Muscle of leg (tissue), 11 donors: Measurements from ENCODE around the gene GRIK3. TPM values are rescaled to one million over a fixed set of nuclear protein-coding genes. Genes with fewer than 3 reads are reported as not detected.
A peak's percentile ranks its signal among the peaks of the same experiment; 100 is the strongest.

Source experiments
- DNase-seq: peaks from one replicate; pipeline ENCODE4 v3.0.0; 2013
- H3K27ac ChIP-seq: one replicate; pipeline ENCODE4 v1.5.1; 2013; ENCODE audit warnings: mild to moderate bottlenecking, low read length, control low read depth
- H3K27me3 ChIP-seq: one replicate; pipeline ENCODE4 v1.6.1; 2013; ENCODE audit warnings: low read length; ENCODE audit not compliant: control insufficient read depth, insufficient read depth
- H3K36me3 ChIP-seq: one replicate; pipeline ENCODE4 v1.6.1; 2013; ENCODE audit warnings: low read length; ENCODE audit not compliant: control insufficient read depth, insufficient read depth
- H3K4me1 ChIP-seq: one replicate; pipeline ENCODE4 v1.6.1; 2013; ENCODE audit warnings: low read length; ENCODE audit not compliant: control insufficient read depth, insufficient read depth
- H3K4me3 ChIP-seq: one replicate; pipeline ENCODE4 v1.5.1; 2013; ENCODE audit warnings: low read length, control low read depth
- H3K9me3 ChIP-seq: replicated peaks from 2 replicates; pipeline ENCODE4 v1.6.1; 2013; ENCODE audit warnings: low read depth, low read length; ENCODE audit not compliant: control insufficient read depth
- WGBS: methylation state at CpG from one replicate; pipeline ENCODE4 v1.1.5; 2013; ENCODE audit warnings: missing lambda C conversion rate; ENCODE audit not compliant: insufficient coverage; 5-methylcytosine and 5-hydroxymethylcytosine counted together
- polyA plus RNA-seq, 8 donors: library from polyadenylated mRNA; unstranded; fragments of 120-200 nt; gene quantifications; one replicate each; pipeline versions ENCODE4 v1.2.1 to v1.2.3, GENCODE V29; 2013; ENCODE audit warnings: inconsistent platforms in 1 of 8, low replicate concordance in 1 of 8; ENCODE audit not compliant: insufficient read length in 8 of 8, insufficient read depth in 1 of 8
- total RNA-seq: library from RNA; stranded (reverse); fragments of 120-200 nt; gene quantifications from one replicate; pipeline ENCODE4 v1.2.4, GENCODE V29; 2013

GRIK3 gene
- total and polyA plus RNA-seq, 9 donors, result 0.44 to 3.3 (median 1.1) TPM

GRCh38 chr1:37018510-37018909 lies 15.8 kb downstream of the GRIK3 start:
- H3K27me3 ChIP-seq, result no peaks in the 10 kb centered on the region
- DNase-seq, result no peak
- H3K4me1 ChIP-seq, result no peaks in the 10 kb centered on the region
- no peak overlapping the region for H3K4me3 ChIP-seq
- H3K36me3 ChIP-seq, result no peaks in the 10 kb centered on the region
- no peak overlapping the region for H3K27ac ChIP-seq
- no peaks in the 10 kb centered on the region for H3K9me3 ChIP-seq

- Histone ChIP-seq H3K27ac (no peak overlapping the region), H3K27me3 (no peaks in the 10 kb centered on the region), H3K4me1 (no peaks in the 10 kb centered on the region), H3K4me3 (no peak overlapping the region), H3K9me3 (no peaks in the 10 kb centered on the region), H3K36me3 (no peaks in the 10 kb centered on the region)
- no peak for DNase-seq
- 89% methylated on average over 1 of the region's 4 CpGs for WGBS
Observed at GRCh38 chr1:37017720-37018119, 16.6 kb downstream of the GRIK3 start.

- Histone ChIP-seq H3K4me3 (no peak overlapping the region), H3K4me1 (no peaks in the 10 kb centered on the region), H3K9me3 (no peaks in the 10 kb centered on the region), H3K27ac (no peak overlapping the region), H3K27me3 (no peaks in the 10 kb centered on the region), H3K36me3 (no peaks in the 10 kb centered on the region)
- DNase-seq, result no peak
Observed at GRCh38 chr1:37016121-37016520, 18.2 kb downstream of the GRIK3 start.

DNA sequence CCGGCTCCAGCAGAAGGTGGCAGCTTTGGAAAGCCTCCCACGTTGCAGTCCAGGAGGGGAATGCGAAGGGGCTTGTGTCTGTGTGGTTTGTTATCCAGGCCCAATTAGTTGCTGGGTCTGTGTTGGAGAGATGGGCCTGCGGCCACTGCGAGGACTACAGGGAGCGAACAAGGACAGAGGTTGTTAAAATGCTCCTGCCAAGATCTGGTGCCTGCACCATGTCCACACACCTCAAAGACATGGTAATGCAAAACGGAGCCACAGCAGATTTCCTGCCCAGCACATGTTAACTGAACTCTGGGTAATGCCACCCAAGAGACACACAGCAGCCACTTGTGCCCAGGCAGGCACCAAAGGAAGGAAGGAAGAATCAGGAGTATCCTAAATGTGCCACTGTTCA lies 18.6 kb downstream of the GRIK3 start:
- WGBS, result 46% methylated on average over 4 of the region's 7 CpGs
- no peak overlapping the region for H3K27ac ChIP-seq
- H3K27me3 ChIP-seq, result no peaks in the 10 kb centered on the region

GRCh38 chr1:37012226-37012625 lies 22.1 kb downstream of the GRIK3 start:
- Histone ChIP-seq H3K4me3 (no peak overlapping the region), H3K27me3 (peaks cover 2% of the 10 kb centered on the region), H3K4me1 (no peaks in the 10 kb centered on the region), H3K36me3 (no peaks in the 10 kb centered on the region), H3K27ac (no peak overlapping the region), H3K9me3 (no peaks in the 10 kb centered on the region)
- WGBS, result 70% methylated on average over 2 of the region's 6 CpGs
- DNase-seq, result no peak

More for the DNA sequence above, 18.6 kb downstream of the GRIK3 start:
- Histone ChIP-seq H3K4me1 (no peaks in the 10 kb centered on the region), H3K36me3 (no peaks in the 10 kb centered on the region), H3K9me3 (no peaks in the 10 kb centered on the region), H3K4me3 (no peak overlapping the region)
- no peak for DNase-seq

DNA sequence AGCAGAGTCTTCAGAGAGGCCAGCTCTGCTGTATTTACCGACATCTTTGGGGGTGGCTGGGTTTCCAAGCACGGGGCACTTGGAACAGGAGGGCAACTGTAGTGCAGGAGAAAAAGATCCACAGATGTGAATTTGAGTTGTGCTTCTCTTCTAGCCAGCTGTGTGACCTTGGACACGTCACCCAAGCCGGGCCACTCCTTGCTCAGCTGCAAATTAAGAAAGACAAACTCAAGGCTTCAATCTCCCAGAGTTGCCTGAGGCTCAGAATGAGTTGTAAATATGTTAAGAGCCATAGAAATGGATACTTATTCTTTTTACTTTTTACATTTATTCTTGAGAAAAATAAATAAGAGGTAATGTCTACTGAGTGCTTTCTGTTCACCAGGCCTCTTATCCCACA lies 24.3 kb downstream of the GRIK3 start:
- Histone ChIP-seq H3K27me3 (peaks cover 2% of the 10 kb centered on the region), H3K9me3 (no peaks in the 10 kb centered on the region), H3K4me1 (no peaks in the 10 kb centered on the region), H3K36me3 (no peaks in the 10 kb centered on the region), H3K4me3 (no peak overlapping the region), H3K27ac (no peak overlapping the region)
- DNase-seq, result no peak
- no CpG with 5 or more reads among the region's 4 CpGs for WGBS

- Histone ChIP-seq H3K27ac (no peak overlapping the region), H3K27me3 (peaks cover 2% of the 10 kb centered on the region), H3K36me3 (no peaks in the 10 kb centered on the region), H3K9me3 (no peaks in the 10 kb centered on the region), H3K4me3 (no peak overlapping the region), H3K4me1 (no peaks in the 10 kb centered on the region)
- 10% methylated on average over 2 of the region's 5 CpGs for WGBS
- peak; percentile 42 for DNase-seq
Observed at GRCh38 chr1:37009521-37009920, 24.8 kb downstream of the GRIK3 start.

DNA sequence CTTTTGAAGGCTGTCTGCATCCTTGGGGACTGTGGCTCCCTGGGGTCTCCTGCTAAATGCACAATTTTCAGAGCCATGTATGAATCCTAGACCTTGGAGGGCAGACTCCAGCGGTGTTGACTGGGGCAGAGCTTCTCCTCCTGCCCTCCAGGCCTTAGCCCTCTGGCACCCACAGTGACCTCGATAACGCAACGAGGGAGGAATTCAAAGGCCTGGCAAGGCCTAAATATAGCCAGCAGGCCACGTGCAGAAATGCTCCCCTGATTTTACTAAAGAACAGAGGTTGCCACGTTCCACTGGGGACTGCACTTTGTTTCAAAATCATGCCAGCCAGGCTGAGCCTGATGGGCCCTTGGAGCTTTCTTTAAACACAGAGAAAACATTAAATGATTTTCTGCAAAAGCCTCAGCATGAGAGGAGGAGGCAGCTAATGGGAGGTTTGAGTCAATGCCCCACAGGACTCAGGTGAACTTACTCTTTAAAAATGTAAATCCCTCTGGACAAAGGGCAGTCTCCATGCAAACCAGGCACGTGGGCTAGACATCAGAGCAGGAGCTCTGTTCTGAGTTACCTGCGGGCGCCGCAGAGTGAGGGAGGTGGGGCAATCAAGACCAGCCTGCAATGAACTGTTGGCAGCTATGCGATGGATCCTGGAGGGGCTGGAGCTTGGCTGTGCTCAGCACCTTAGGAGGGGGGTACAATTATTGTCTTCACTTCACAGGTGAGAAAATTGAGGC lies 28.0 kb downstream of the GRIK3 start:
- Histone ChIP-seq H3K4me1 (no peaks in the 10 kb centered on the region), H3K36me3 (no peaks in the 10 kb centered on the region), H3K27me3 (peaks cover 2% of the 10 kb centered on the region), H3K9me3 (no peaks in the 10 kb centered on the region), H3K4me3 (no peak overlapping the region), H3K27ac (no peak overlapping the region)
- no peak for DNase-seq
- 53% methylated on average over 10 of the region's 11 CpGs for WGBS

GRCh38 chr1:37002898-37003297 lies 31.4 kb downstream of the GRIK3 start:
- Histone ChIP-seq H3K4me1 (no peaks in the 10 kb centered on the region), H3K27ac (no peak overlapping the region), H3K36me3 (no peaks in the 10 kb centered on the region), H3K4me3 (no peak overlapping the region), H3K27me3 (peaks cover 3% of the 10 kb centered on the region), H3K9me3 (no peaks in the 10 kb centered on the region)
- no peak for DNase-seq
- no CpG with 5 or more reads among the region's 3 CpGs for WGBS

DNA sequence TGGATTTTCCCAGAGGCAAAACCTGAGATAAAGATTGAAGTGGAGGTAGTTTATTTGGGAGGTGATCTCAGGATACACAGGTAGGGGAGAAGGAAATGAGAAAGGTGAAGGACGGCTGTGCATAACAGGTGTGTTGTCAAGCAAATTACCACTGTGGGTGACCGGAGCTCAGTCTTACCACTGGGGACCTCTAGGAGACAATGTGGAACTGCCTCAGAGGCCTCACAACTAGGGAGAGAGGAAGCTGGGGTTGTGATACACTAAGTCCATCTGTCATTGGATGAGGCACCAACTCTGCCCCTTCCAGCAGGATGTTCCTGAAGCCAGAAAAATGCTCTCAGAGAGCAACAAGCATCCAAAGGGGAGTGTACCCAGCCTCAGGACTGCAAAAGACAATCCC lies 32.6 kb downstream of the GRIK3 start:
- no peaks in the 10 kb centered on the region for H3K4me1 ChIP-seq
- H3K9me3 ChIP-seq, result no peaks in the 10 kb centered on the region
- H3K4me3 ChIP-seq, result no peak overlapping the region
- H3K27ac ChIP-seq, result no peak overlapping the region
- H3K27me3 ChIP-seq, result peaks cover 3% of the 10 kb centered on the region
- 18% methylated on average over 2 of the region's 2 CpGs for WGBS
- no peak for DNase-seq
- H3K36me3 ChIP-seq, result no peaks in the 10 kb centered on the region

DNA sequence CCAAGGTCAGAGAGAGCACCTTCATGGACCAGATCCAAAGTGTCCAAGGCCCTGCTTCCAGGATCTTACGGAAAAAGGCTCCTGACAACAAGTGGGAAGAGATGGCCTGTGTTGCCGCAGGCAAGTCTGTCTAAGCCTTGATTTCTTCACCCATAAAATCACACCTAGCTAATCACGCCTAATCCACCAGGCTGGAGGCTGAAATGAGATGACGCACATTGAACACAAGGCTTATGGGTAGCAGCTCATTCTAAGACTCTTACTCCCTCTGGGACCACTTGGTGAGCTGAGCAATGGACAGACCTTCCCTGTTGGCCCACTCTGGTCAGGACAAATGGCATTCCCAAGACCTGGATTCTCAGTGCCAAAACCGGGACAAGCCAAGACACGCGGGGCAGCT lies 38.2 kb downstream of the GRIK3 start:
- Histone ChIP-seq H3K27ac (no peak overlapping the region), H3K36me3 (no peaks in the 10 kb centered on the region), H3K27me3 (peaks cover 3% of the 10 kb centered on the region), H3K4me1 (no peaks in the 10 kb centered on the region), H3K9me3 (no peaks in the 10 kb centered on the region), H3K4me3 (no peak overlapping the region)
- 87% methylated on average over 7 of the region's 7 CpGs for WGBS
- no peak for DNase-seq
